GM13976 (cell line): Measurements from ENCODE around the gene SH2D2A.

Experiments
- DNase-seq: peaks from one replicate; pipeline ENCODE4 v3.0.0; 2012; ENCODE audit warnings: low spot score
- CTCF ChIP-seq: IDR thresholded peaks from 2 replicates; pipeline ENCODE4 v1.5.1; 2012; ENCODE audit warnings: borderline replicate concordance, mild to moderate bottlenecking; ENCODE audit not compliant: insufficient read depth; ENCODE audit errors: extremely low read depth, missing control alignments, control extremely low read depth
- in situ Hi-C: fragments of 300-500 bp; cut with MboI; formaldehyde crosslinking; loops from one replicate; pipeline ENCODE4 v1.12.0; 2022; ENCODE audit warnings: low sequenced_read_pairs, mixed read lengths, inconsistent platforms; ENCODE audit not compliant: unreplicated experiment

The SH2D2A gene

GRCh38 chr1:156788136-156788535, 28.5 kb downstream of the SH2D2A start:
- TF ChIP-seq CTCF = no peak
- in situ Hi-C loops = no loop called here
- no peak for DNase-seq

- no peak for DNase-seq
- in situ Hi-C loops = no loop called here
- no peak for TF ChIP-seq CTCF
Measured at GRCh38 chr1:156786640-156787039, 30.0 kb downstream of the SH2D2A start.

- DNase-seq = no peak
- in situ Hi-C loops = no loop called here
- no peak for TF ChIP-seq CTCF
Measured at GRCh38 chr1:156785458-156785857, 31.2 kb downstream of the SH2D2A start.

- in situ Hi-C loops = no loop called here
- no peak for TF ChIP-seq CTCF
- DNase-seq = no peak
Measured at GRCh38 chr1:156781585-156782186, 35.0 kb downstream of the SH2D2A start.

- in situ Hi-C loops = no loop called here
- TF ChIP-seq CTCF = no peak
- DNase-seq = no peak
Measured at GRCh38 chr1:156777573-156777972, 39.1 kb downstream of the SH2D2A start.

GRCh38 chr1:156776942-156777341, 39.7 kb downstream of the SH2D2A start:
- DNase-seq = no peak
- TF ChIP-seq CTCF = no peak
- in situ Hi-C loops = no loop called here

- TF ChIP-seq CTCF = no peak
- no peak for DNase-seq
- in situ Hi-C loops = no loop called here
Measured at GRCh38 chr1:156775799-156776198, 40.8 kb downstream of the SH2D2A start.
